ENCODE data around the gene EFEMP2.
A peak's percentile ranks its signal among the peaks of the same experiment; 100 is the strongest.

EFEMP2 gene

DNA sequence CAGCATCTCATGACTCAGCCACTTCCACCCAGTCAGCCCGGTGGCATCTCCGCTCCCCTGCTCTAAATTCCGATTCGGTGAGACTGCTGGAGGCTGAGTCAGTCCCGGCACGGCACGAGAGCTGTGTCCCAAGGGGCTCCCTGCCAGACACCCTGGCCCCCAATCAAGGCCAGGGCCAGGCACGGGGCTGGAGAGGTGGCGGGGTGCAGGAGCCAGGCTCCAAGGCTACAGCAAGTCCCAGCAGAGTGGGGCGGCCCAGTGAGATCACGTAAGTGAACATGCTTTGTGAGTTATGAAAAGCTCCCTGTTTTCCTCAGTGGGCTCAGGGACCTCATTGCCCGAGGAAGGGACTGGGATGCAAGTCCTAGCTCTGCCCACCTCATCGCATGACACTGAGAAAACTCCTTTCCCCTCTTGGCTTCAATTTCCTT, 43.2 kb upstream of the EFEMP2 start:
- Histone ChIP-seq H3K36me3 (replicated peaks) (no peaks in the 10 kb centered on the region), H3K27ac (peak overlapping the region; percentile 82), H3K27me3 (replicated peaks) (no peaks in the 10 kb centered on the region), H3K4me3 (ENCODE audit: low read depth, low read length) (peak overlapping the region; percentile 32)
- in situ Hi-C loops (cut with HindIII; ENCODE audit: low pct_ligation_motif_present, low sequenced_read_pairs): no loop called here
- peak; percentile 96 for DNase-seq
- TF ChIP-seq, protein P1, sequence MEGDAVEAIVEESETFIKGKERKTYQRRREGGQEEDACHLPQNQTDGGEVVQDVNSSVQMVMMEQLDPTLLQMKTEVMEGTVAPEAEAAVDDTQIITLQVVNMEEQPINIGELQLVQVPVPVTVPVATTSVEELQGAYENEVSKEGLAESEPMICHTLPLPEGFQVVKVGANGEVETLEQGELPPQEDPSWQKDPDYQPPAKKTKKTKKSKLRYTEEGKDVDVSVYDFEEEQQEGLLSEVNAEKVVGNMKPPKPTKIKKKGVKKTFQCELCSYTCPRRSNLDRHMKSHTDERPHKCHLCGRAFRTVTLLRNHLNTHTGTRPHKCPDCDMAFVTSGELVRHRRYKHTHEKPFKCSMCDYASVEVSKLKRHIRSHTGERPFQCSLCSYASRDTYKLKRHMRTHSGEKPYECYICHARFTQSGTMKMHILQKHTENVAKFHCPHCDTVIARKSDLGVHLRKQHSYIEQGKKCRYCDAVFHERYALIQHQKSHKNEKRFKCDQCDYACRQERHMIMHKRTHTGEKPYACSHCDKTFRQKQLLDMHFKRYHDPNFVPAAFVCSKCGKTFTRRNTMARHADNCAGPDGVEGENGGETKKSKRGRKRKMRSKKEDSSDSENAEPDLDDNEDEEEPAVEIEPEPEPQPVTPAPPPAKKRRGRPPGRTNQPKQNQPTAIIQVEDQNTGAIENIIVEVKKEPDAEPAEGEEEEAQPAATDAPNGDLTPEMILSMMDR (IDR thresholded peaks at IDR 0.05; ENCODE audit: low read depth, low read length, missing control alignments): no peak

DNA sequence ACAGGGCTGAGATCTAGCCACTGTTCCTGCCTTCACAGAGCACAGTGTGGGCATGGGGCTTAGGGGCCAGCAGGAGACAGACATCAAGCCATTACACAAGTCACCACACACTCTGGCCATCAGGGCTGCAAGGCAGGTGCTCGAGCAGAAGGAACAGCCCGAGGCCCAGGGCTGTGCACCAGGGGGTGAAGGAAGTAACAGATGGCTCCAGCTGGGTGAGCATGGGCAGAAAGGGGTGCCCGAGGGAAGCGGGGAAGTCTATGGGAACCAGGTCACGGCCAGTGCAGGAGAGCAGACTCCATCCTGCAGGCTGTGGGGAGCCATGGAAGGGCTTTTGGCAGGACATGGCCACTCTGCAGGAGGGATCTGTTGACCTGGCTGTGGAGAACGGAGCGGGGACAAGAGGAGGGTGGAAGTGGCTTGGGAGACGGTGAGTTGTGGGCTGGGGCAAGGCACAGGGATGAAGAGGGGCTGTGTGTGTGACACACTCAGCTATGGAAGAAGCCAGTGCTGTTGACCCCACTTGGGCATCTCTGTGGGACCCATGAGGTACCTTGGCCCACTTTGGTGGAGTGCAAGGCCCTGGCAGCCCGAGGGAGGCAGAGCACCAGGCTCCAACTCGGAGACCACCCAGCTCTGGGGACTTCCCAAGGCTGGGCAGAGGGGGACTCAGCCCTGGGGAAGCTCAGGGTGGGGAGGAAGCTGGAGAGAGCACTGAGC, 42.7 kb upstream of the EFEMP2 start:
- Histone ChIP-seq H3K27me3 (replicated peaks) (no peaks in the 10 kb centered on the region), H3K36me3 (replicated peaks) (no peaks in the 10 kb centered on the region), H3K27ac (peak overlapping the region; percentile 82), H3K4me3 (ENCODE audit: low read depth, low read length) (no peak overlapping the region)
- in situ Hi-C loops (cut with HindIII; ENCODE audit: low pct_ligation_motif_present, low sequenced_read_pairs): no loop called here
- DNase-seq: no peak
- TF ChIP-seq, protein P1 (IDR thresholded peaks at IDR 0.05; ENCODE audit: low read depth, low read length, missing control alignments): no peak

DNA sequence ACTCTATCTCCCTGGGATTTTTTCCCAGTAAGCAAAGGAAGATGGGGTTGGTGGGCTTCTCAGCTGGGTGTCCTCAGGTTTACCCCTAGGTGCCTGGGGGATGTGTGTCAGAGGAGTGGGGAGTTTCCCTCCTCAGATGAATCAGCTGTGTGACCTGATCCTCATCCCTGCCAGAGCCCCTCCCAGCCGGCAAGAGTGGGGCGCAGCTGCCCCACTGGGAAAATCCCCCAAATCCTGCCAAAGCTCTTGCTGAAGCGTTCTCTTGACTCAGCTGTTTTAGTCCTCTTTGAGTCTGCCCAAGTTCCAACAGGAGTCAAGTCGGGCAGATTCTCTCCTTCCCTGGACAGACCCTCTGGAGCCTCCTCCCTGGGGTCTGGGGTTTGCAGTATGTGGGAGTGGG, 40.2 kb upstream of the EFEMP2 start:
- in situ Hi-C loops (cut with HindIII; ENCODE audit: low pct_ligation_motif_present, low sequenced_read_pairs): no loop called here
- peak overlapping the region; percentile 57 for H3K27ac ChIP-seq
- H3K27me3 ChIP-seq (replicated peaks): no peaks in the 10 kb centered on the region
- no peaks in the 10 kb centered on the region for H3K36me3 ChIP-seq (replicated peaks)
- TF ChIP-seq, protein P1 (IDR thresholded peaks at IDR 0.05; ENCODE audit: low read depth, low read length, missing control alignments): no peak
- peak; percentile 59 for DNase-seq
- no peak overlapping the region for H3K4me3 ChIP-seq (ENCODE audit: low read depth, low read length)

DNA sequence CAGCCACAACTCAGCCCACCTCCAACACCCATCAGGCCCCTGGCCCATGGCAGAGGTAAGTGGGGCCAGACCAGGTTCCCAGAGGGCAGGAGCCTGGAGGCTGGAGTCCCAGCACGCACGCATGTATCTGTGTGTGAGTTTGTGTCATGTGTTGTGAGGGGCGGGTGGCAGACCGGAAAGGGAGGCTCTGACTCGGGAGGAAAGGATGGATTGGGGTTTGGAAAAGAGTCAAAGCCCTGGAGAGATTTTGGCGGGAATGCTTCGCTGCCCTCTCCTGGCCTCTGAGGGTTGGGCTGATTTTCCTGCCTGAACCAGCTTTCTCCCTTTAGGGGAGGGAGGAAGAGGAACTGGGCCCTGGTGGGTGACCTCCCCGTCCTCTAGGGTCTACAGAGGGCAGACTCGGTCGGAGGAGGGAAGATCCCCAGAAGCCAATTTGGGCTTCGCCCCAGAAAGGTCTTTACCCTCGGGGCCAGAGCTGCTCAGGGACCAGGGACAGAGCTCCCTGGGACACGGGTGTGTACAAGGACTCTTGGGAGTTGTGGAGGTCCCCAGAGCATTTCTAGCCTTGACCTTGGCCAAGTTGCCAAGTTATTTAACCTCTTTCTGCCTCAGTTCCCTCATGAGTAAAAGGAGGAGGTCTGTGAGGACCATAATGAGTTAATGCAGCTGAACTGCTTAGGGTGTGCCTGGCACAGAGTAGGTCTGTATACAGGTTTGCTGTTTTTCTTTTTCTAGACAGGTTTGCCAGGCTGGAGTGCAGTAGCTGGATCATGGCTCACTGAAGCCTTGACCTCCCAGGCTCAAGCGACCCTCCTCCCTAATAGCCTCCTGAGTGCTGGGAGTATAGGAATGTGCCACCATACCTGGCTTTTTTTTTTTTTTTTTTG, 39.3 kb upstream of the EFEMP2 start:
- DNase-seq: no peak
- Histone ChIP-seq H3K36me3 (replicated peaks) (no peaks in the 10 kb centered on the region), H3K27me3 (replicated peaks) (no peaks in the 10 kb centered on the region), H3K27ac (peak overlapping the region; percentile 14), H3K4me3 (ENCODE audit: low read depth, low read length) (no peak overlapping the region)
- TF ChIP-seq, protein P1 (IDR thresholded peaks at IDR 0.05; ENCODE audit: low read depth, low read length, missing control alignments): peak; percentile 42
- in situ Hi-C loops (cut with HindIII; ENCODE audit: low pct_ligation_motif_present, low sequenced_read_pairs): no loop called here

DNA sequence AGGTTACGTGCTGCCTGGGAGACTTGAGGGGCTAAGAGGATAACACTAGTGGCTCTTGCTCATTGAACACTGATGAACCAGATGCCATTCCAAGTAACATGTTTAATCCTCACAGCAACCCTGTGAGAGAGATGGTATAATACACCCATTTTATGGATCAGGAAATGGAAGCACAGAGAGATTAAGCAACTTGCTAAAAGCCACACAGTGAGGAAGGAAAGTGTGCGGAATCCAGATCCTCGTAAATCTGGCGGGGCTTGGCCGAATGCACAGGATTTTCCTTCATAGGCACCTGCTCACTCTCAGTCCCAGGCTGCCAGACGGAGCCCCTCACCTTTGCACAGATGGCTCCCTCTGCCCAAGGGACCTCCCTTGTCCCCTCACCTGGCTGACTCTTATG, 35.3 kb upstream of the EFEMP2 start:
- Histone ChIP-seq H3K27me3 (replicated peaks) (no peaks in the 10 kb centered on the region), H3K36me3 (replicated peaks) (no peaks in the 10 kb centered on the region), H3K4me3 (ENCODE audit: low read depth, low read length) (no peak overlapping the region), H3K27ac (no peak overlapping the region)
- in situ Hi-C loops (cut with HindIII; ENCODE audit: low pct_ligation_motif_present, low sequenced_read_pairs): no loop called here
- TF ChIP-seq, protein P1 (IDR thresholded peaks at IDR 0.05; ENCODE audit: low read depth, low read length, missing control alignments): no peak
- no peak for DNase-seq
